Renal cortex interstitium (tissue), 11 donors: Measurements from ENCODE around the gene ASMTL. TPM values are rescaled to one million over a fixed set of nuclear protein-coding genes. Genes with fewer than 3 reads are reported as not detected.
"Not testable (repeated sequence)": the region's sequence is repeated elsewhere in the genome, so short reads cannot be mapped to it uniquely, and the experiment has no call there.

Experiments
- DNase-seq, 11 donors: peaks; one replicate each; pipeline ENCODE4 v3.0.0-alpha.2; 2013; ENCODE audit warnings: low read depth in 9 of 11, low spot score in 4 of 11; ENCODE audit errors: extremely low read depth in 1 of 11
- polyA plus RNA-seq, 3 donors: library from polyadenylated mRNA; unstranded; fragments of 120-200 nt; gene quantifications; one replicate each; pipeline ENCODE4 v1.2.1, GENCODE V29; 2013; ENCODE audit not compliant: insufficient read length in 3 of 3

ASMTL gene
- polyA plus RNA-seq, 3 donors: 35.7 to 50.5 (median 37.1) TPM

DNA sequence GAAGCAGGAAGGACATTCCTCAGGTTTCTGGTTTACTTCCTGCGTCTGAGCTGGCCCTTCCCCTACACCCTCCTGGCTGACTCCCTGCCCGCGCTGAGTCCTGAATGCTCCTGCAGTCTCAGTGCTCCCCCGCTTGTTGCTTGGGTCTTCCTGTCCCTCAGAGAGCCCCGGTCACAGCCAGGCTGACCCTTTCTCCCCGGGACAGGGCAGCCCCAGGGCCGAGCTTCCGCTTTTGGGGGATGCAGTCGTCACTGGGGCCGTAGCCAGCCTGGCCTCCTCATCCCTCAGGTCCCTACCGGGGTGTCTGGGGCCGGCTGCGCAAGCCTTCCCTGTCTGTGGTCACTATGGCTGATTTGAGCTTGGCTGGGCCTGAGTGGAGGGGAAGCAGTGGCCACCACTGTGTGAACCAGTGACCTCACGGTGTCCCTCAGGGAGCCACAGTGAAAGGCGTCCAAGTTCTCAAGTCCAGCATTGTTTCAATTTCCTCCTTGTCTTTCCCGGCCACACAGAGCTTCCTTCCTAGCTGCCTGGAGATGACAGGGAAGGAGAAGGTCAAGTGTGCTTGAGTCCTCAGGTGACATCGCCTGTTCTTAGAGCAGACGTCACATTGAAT is 34.1 kb upstream of the ASMTL start:
- no peak for DNase-seq

- DNase-seq: no peak
Observed at GRCh38 chrX:1486177-1486576, 33.5 kb upstream of the ASMTL start.

DNA sequence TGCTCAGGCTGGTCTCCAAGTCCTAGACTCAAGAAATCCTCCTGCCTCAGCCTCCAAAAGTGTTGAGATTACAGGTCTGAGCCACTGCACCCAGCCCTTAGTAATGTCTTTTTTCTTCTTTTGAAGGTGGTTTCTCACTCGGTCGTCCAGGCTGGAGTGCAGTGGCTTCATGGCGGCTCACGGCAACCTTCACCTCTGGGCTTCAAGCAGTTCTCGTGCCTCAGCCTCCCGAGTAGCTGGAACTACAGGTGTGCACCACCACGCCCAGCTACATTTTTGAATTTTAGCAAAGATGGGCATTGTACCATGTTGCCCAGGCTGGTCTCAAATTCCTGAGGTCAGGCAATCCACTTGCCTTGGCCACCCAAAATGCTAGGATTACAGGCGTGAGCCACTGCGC is 32.3 kb upstream of the ASMTL start:
- no peak for DNase-seq

- DNase-seq: no peak
Observed at GRCh38 chrX:1484638-1485019, 31.9 kb upstream of the ASMTL start.

DNA sequence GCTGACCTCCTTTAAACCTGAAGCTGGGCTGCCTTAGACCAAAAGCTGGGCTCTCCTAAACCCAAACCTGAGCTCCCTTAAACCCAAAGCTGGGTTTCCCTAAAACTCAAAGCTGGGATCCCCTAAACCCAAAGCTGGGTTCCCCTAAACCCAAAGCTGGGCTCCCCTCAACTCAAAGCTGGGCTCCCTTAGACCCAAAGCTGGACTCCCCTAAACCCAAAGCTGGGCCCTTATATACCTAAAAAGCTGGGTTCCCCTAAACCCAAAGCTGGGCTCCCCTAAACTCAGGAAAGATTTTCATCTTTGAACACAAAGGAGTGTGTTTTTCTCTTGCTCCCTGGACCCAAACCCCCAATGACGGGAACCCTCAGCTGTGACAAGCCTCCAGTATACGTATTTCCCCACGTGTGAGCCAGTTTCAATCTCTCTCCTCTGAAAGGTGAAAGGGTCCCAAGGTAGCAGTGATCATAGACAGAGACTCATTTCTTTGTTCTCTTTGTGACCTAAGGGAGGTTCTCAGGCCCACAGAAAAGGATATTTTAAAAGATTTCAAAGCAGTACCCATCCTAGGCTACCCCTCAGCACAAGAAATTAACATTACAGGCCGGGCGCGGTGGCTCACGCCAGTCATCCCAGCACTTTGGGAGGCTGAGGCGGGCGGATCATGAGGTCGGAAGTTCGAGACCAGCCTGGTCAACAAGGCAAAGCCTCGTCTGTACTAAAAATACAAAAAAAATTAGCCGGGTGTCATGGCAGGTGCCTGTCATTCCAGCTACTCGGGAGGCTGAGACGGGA is 31.3 kb upstream of the ASMTL start:
- DNase-seq: no peak

DNA sequence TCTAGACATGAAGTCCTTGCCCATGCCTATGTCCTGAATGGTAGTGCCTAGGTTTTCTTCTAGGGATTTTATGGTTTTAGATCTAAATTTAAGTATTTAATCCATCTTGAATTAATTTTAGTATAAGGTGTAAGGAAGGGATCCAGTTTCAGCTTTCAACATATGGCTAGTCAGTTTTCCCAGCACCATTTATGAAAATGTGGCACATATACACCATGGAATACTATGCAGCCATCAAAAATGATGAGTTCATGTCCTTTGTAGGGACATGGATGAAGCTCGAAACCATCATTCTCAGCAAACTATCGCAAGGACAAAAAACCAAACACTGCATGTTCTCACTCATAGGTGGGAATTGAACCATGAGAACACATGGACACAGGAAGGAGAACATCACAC is 29.8 kb upstream of the ASMTL start:
- DNase-seq: not testable (repeated sequence)

GRCh38 chrX:1481636-1482529 is 29.2 kb upstream of the ASMTL start:
- DNase-seq: peak in 8 of 11 donors; percentile 29 to 66 (median 36)

GRCh38 chrX:1480082-1480785 is 27.5 kb upstream of the ASMTL start:
- no peak for DNase-seq

DNA sequence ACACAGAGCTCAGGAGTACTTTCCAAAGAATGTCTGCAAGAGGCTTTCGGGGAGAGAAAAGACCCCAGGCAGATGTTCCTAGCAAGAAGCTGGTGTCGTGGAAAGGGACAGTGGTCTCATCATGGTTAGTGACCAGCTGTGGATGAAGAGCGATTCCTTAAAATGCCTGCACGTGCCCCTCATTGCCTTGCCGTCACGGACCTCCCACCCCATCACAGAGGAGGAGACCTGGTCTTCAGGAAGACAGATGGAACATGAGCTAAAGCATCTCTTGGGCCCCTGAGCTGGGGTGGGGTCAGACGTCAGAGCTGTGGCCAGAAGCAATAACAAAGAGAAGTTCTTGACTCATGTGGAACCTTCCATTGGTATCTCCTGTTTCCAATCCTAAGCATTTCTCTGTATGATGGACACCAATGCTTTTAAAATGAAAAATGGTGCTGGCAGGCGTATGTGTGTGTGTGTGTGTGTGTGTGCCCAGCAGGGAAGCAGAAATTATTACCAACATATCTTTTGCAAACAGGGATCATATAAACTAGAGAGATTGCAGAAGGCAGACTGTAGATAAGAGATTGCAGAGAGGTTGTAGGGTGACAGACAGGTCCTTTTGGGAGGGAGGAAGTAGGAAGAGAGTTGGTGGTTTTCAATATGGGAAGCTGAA is 25.2 kb upstream of the ASMTL start:
- no peak for DNase-seq

GRCh38 chrX:1477229-1477628 is 24.5 kb upstream of the ASMTL start:
- DNase-seq: no peak

DNA sequence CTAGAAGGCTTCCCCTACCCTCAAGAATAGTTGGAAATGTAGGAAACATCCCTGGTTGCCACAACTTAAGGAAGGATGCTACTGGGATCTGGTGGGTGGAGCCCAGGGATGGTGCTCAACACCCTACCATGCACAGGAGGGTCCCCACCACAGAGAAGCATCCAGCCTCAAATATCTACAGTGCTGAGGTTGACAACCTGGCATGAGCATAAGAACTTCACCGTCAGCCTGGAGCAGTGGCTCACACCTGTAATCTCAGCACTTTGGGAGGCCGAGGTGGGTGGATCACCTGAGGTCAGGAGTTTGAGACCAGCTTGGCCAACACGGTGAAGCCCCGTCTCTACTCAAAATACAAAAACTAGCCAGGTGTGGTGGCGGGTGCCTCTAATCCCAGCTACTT is 24.0 kb upstream of the ASMTL start:
- DNase-seq: no peak

GRCh38 chrX:1475881-1476280 is 23.2 kb upstream of the ASMTL start:
- no peak for DNase-seq

DNA sequence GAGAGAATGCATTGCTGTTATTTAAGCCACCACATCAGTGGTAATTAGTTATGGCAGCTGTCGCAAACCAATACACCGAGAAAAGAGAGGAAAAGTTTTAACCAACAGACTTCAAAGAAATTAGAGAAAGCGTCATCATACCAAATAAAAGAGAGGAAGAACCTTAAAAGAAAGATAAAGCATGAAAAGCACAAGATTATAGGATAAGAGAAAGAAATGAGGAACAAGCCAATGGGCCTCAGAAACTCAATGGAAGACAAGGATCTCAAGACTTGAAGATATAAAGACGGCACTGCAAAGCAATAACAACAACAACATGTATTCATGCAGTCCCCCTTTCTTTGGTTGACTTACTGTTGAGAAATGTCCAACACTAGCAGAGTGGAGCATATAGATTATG is 22.8 kb upstream of the ASMTL start:
- DNase-seq: no peak

- not testable (repeated sequence) for DNase-seq
Observed at GRCh38 chrX:1474593-1474992, 21.9 kb upstream of the ASMTL start.

DNA sequence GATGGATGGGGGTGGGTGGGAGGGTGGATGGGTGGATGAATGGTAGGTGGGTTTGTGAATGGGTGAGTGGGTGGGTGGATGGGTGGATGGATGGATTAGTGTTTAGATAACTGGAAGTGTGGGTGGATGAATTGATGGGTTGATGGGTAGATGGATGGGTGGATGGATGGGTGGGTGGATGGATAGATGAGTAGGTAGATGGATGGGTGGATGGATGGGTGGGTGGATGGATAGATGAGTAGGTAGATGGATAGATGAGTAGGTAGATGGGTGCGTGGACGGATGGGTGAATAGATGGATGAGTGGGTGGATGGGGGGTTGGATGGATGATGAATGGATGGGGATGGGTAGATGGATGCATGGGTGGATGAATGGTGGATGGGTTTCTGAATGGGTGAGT is 20.3 kb upstream of the ASMTL start:
- no peak for DNase-seq

DNA sequence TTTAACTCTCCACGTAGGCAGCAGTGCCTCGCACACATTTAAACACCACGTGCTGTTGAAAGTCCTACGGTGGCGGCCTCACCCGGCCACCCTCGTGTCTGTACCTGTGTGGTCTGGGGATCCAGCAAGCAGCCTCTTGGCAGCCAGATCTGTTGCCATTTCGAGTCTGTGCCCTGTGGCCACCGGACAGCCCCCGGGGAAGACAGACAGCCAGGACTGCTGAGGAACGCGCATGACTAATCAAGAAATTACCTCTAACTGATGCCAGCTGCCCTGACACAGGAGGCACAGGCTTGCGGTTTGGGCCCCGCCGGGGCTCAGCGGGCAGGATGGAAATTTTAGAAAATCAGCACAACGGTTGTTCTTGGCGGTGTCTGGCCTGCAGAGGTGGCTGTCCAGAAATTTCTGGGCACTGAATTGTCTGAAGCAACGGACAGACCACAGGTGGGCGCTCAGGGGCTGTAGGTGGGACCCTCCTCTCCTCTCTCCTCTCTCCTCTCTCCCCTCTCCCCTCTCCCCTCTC is 15.6 kb upstream of the ASMTL start:
- DNase-seq: no peak

DNA sequence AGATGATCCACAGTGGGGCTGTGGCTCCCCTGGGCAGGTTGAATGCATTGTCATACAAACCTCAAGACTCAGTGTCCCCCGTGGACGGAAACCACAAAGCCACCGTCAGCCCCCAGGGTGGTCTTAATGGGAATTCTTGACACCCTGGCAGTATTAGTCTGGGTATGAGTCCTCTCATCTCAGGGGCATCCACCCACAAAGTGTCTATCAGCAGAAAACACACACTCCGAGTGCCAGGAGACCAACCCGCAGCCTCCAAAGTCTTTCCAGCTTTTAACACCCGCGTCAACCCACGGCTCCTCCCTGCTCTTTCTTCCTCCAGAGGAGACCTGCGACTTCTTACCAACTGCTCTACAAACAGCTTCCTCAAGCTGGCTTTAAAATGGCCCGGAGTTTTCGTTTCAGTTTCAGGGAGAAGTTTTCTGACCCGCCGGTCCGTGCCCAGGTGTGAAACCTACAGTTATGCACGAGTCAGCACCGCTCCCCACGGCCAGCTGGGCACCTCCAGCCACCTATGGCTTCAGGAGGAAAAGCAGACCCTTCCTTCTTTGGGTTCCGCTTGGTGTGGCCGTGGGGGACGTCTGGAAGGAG is 14.4 kb upstream of the ASMTL start:
- DNase-seq: no peak

- DNase-seq: no peak
Observed at GRCh38 chrX:1466232-1466661, 13.5 kb upstream of the ASMTL start.
